Jurkat, Clone E6-1 (cell line): Measurements from ENCODE around the gene MRPL34.
A peak's percentile ranks its signal among the peaks of the same experiment; 100 is the strongest.

Experiments used
- DNase-seq: peaks from one replicate; pipeline ENCODE4 v3.0.0-alpha.2; 2011; ENCODE audit warnings: low read depth, low spot score
- H3K4me3 ChIP-seq: 2 replicates; pipeline ENCODE4 v1.5.1; 2011; ENCODE audit warnings: mild to moderate bottlenecking, low read length, control low read depth, moderate library complexity

Gene MRPL34

GRCh38 chr19:17304386-17305215 lies 1.1 kb upstream of the MRPL34 start:
- DNase-seq, result no peak
- H3K4me3 ChIP-seq, result peak overlapping the region; percentile 89

GRCh38 chr19:17305216-17305516 lies 506 bp upstream of the MRPL34 start:
- H3K4me3 ChIP-seq, result peak overlapping the region; percentile 89
- DNase-seq, result no peak

- H3K4me3 ChIP-seq, result peak overlapping the region; percentile 89
- DNase-seq, result no peak
These were observed 628 bp downstream of the MRPL34 start for GRCh38 chr19:17306285-17306714.

GRCh38 chr19:17307876-17308377 lies 2.3 kb downstream of the MRPL34 start:
- DNase-seq, result no peak
- H3K4me3 ChIP-seq, result no peak overlapping the region

- DNase-seq, result peak; percentile 100
- H3K4me3 ChIP-seq, result peak within 1 kb of the TSS; percentile 88
These were observed 3.7 kb downstream of the MRPL34 start, which contains the start of gene DDA1 for GRCh38 chr19:17309198-17309964. Gene DDA1 (plus strand): TSS chr19:17309563. CDS start chr19:17309655, 92 bp downstream.

- no peak for DNase-seq
- peak overlapping the region; percentile 88 for H3K4me3 ChIP-seq
These were observed 4.3 kb downstream of the MRPL34 start for GRCh38 chr19:17309965-17310461.

- DNase-seq, result no peak
- no peak overlapping the region for H3K4me3 ChIP-seq
These were observed 6.0 kb downstream of the MRPL34 start for GRCh38 chr19:17311455-17312188.

GRCh38 chr19:17312189-17313113 lies 6.8 kb downstream of the MRPL34 start:
- no peak overlapping the region for H3K4me3 ChIP-seq
- DNase-seq, result no peak

GRCh38 chr19:17314007-17314593 lies 8.4 kb downstream of the MRPL34 start:
- DNase-seq, result no peak
- H3K4me3 ChIP-seq, result no peak overlapping the region

GRCh38 chr19:17318966-17319365 lies 13.3 kb downstream of the MRPL34 start:
- DNase-seq, result no peak
- no peak overlapping the region for H3K4me3 ChIP-seq

GRCh38 chr19:17319473-17320238 lies 14.0 kb downstream of the MRPL34 start:
- DNase-seq, result no peak
- no peak overlapping the region for H3K4me3 ChIP-seq

GRCh38 chr19:17320435-17320834 lies 14.8 kb downstream of the MRPL34 start:
- no peak for DNase-seq

GRCh38 chr19:17321655-17322489 lies 16.2 kb downstream of the MRPL34 start:
- DNase-seq, result no peak
- H3K4me3 ChIP-seq, result no peak overlapping the region

More at GRCh38 chr19:17320435-17320834, 14.8 kb downstream of the MRPL34 start:
- no peak overlapping the region for H3K4me3 ChIP-seq

- DNase-seq, result no peak
- H3K4me3 ChIP-seq, result no peak overlapping the region
These were observed 17.2 kb downstream of the MRPL34 start for GRCh38 chr19:17322854-17323253.

- no peak for DNase-seq
- H3K4me3 ChIP-seq, result no peak overlapping the region
These were observed 17.8 kb downstream of the MRPL34 start for GRCh38 chr19:17323300-17323963.

GRCh38 chr19:17323964-17324332 lies 18.3 kb downstream of the MRPL34 start:
- no peak overlapping the region for H3K4me3 ChIP-seq
- no peak for DNase-seq
